Mononuclear cell (primary cell): Measurements from ENCODE around the gene REELD1. TPM values are rescaled to one million over a fixed set of nuclear protein-coding genes. Genes with fewer than 3 reads are reported as not detected.

Source experiments
- H3K27me3 ChIP-seq: 2 replicates; pipeline ENCODE4 v1.6.0; 2011; ENCODE audit warnings: low read length, control low read depth; ENCODE audit not compliant: insufficient read depth
- H3K4me1 ChIP-seq: 2 replicates; pipeline ENCODE4 v1.5.1; 2011; ENCODE audit warnings: mild to moderate bottlenecking, low read length, control low read depth; ENCODE audit not compliant: insufficient read depth
- H3K4me3 ChIP-seq: 2 replicates; pipeline ENCODE4 v1.5.1; 2011; ENCODE audit warnings: mild to moderate bottlenecking, low read length, moderate library complexity
- H3K9me3 ChIP-seq: 2 replicates; pipeline ENCODE4 v1.5.1; 2011; ENCODE audit warnings: low read depth, mild to moderate bottlenecking, control low read depth, low read length
- total RNA-seq: library from RNA; depleted of rRNA; stranded (reverse); fragments of >200 nt; gene quantifications from one replicate; pipeline ENCODE4 v1.2.3, GENCODE V29; 2012

REELD1 gene
- total RNA-seq, 1 donor: 0.31 TPM

- Histone ChIP-seq H3K4me3 (no peak overlapping the region), H3K9me3 (no peaks in the 10 kb centered on the region), H3K4me1 (no peaks in the 10 kb centered on the region)
Observed at GRCh38 chr4:146269228-146269653, 54.9 kb downstream of the REELD1 start.

GRCh38 chr4:146271466-146271865 lies 57.1 kb downstream of the REELD1 start:
- Histone ChIP-seq H3K4me1 (no peaks in the 10 kb centered on the region), H3K4me3 (no peak overlapping the region), H3K9me3 (no peaks in the 10 kb centered on the region), H3K27me3 (no peaks in the 10 kb centered on the region)

More at GRCh38 chr4:146269228-146269653, 54.9 kb downstream of the REELD1 start:
- H3K27me3 ChIP-seq: no peaks in the 10 kb centered on the region

GRCh38 chr4:146273204-146273901 lies 59.0 kb downstream of the REELD1 start:
- Histone ChIP-seq H3K9me3 (no peaks in the 10 kb centered on the region), H3K27me3 (no peaks in the 10 kb centered on the region), H3K4me1 (no peaks in the 10 kb centered on the region), H3K4me3 (no peak overlapping the region)

DNA sequence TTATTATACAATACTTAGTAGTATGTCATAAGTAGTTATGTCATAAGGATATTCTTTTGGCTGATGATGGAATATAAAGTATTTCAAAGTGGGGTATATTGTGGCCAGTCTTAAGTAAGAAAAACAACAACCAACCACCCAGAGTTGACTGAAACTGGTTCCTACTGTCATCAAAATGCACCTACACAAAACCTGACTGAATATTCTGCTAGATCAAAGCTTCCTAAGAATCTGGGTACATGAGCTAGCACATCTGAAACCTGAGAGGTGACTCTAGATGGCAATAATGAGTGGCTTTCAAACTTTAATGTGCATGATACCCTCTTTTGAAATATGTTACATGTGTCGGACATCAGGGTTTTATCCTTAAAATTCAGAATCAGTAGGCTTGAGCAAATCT lies 60.4 kb downstream of the REELD1 start:
- H3K27me3 ChIP-seq: no peaks in the 10 kb centered on the region
- no peak overlapping the region for H3K4me3 ChIP-seq
- H3K9me3 ChIP-seq: no peaks in the 10 kb centered on the region
- no peaks in the 10 kb centered on the region for H3K4me1 ChIP-seq

DNA sequence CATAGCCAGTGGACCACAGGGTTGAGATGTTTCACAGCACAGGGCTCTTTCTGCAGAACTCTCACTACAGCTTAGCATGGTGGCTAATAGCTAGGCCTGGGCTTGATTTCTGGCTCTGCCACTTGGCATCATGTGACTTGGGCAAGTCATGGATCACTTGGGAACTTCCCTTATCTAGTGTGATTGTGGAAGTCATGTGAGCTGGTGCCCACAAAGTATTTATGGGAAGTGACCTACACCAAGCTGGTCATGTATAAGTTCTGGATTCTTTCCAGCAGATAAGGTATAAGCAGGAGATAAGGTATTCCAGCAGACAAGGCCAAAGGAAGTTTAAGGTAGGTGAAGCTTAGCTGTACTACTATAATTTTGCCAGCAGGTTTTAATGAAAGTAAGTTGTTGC lies 61.0 kb downstream of the REELD1 start:
- H3K27me3 ChIP-seq: no peaks in the 10 kb centered on the region
- no peaks in the 10 kb centered on the region for H3K9me3 ChIP-seq
- H3K4me1 ChIP-seq: no peaks in the 10 kb centered on the region
- H3K4me3 ChIP-seq: no peak overlapping the region

- H3K9me3 ChIP-seq: no peaks in the 10 kb centered on the region
- no peaks in the 10 kb centered on the region for H3K27me3 ChIP-seq
- no peak overlapping the region for H3K4me3 ChIP-seq
- H3K4me1 ChIP-seq: no peaks in the 10 kb centered on the region
Observed at GRCh38 chr4:146278986-146279385, 64.6 kb downstream of the REELD1 start.

Other genes starting within 250 kb of the REELD1 start
- gene LSM6, start 38.8 kb upstream of the REELD1 start, total RNA-seq: 30.9 TPM